NOMO-1 treated with dmso at 0.1 percent for 144 hours (cell line): ENCODE measurements around the gene TANGO2.

ENCODE experiments used
- DNase-seq: peaks from one replicate; lab custom pipeline; 2025; ENCODE audit not compliant: unreplicated experiment; lab: John Stamatoyannopoulos, UW

The TANGO2 gene

GRCh38 chr22:19982991-19983578, 37.8 kb upstream of the TANGO2 start:
- DNase-seq, result no peak

DNA sequence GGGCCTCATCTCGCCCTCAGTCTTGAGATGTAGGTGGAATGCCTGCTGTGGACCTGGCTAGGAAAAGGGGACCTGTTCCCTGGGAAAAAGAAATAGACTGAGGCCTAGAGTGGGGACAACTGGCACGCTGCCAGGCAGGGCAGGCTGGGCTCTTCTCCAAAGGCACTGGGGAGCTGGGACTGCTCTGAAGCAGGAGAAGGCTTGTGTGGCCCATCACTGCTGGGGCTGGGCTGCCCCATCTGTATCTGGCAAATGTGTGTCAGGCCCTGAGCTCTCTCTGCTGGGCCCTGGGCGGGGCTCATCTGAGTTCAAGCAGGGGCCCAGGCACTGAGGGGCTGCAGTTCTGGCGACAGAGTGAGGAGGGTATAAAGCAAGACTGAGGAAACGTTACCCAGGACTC, 37.2 kb upstream of the TANGO2 start:
- no peak for DNase-seq

- DNase-seq, result no peak
Observed at GRCh38 chr22:19984201-19984753, 36.6 kb upstream of the TANGO2 start.

- no peak for DNase-seq
Observed at GRCh38 chr22:19984851-19985811, 35.8 kb upstream of the TANGO2 start.

DNA sequence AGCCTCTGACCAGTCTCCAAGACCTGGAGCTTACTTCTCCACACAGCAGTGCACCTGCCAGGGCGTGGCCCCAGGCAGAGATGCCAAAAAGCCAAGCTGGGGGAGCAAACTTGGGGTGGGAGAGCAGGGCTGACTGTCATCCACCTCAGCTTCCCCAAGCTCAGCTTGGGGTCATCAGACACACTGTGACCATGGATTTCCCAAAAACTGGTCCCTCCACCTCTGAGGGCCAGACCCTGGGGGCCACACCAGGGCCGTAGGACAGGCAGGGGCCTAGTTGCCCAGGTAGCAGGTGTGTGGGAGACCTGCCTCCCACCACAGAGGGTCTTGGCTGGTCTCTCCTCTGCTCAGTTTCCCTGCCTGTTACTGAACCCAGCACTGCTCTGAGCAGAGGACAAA, 34.9 kb upstream of the TANGO2 start:
- no peak for DNase-seq

- DNase-seq, result peak; percentile 16
Observed at GRCh38 chr22:19986410-19987341, 34.2 kb upstream of the TANGO2 start.

DNA sequence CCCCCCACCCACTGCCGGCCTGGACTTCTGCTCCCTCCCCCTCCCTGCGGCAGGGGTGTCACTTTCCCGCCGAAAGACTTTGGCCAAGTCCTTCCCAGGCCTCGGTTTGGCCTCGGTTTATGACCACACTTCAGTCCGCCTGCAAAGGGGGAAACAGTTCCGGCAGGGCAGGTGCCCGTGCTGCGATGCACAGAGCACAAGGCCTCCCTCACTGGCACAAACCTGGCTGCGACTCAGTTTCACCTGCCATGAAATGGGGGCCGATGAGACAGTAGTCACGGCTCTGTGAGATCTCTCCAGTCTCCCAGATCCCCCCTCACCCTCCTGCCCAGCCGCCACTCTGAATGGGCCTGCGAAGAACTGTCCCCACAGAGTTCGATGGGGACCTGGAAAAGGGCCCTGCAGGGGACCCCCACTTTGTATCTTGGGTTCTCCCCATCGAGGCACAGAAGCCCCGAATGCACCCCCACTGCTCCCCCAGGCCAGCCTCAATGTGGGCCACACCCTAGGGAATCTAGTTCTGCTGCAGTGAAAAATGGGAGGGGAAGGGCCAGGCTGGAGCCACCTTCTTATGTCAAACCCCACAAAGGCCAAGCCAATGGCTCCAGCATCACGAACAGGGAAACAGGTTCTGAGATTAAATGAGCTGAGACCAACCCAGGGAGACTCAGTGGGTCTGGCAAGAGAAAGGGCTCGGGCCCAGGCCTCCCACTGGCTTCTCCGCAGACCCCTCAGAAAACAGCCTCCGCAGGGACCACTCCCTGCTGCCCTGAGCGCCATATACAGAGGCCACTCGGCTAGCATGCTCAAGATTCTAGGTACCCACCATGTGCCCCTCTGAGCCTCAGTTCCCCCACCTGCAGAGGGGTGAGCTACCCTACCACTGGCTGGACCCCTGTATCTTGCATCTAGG, 33.3 kb upstream of the TANGO2 start:
- no peak for DNase-seq

DNA sequence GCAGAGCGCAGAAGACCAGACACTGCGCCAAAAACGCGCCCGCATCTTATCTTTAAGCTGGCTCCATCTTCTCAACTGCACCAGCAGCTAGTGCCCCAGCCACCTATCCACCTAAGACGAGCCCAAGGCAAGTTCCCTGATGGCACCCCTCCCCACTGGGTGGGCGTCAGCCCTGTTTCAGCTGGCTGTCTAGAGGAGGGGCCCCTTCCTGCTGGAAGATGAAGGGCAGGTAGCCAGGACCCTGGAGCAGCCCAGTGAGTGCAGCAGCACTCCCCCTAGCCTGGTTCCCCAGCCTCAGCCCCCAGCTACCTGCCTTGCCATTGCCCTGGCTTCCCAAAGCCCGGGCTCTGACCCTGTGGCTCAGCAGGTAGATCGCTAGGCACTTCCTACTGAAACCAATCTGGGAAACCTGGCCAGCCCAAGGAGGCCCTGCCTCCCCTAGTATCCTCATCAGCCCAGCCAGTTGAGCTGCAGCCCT, 32.5 kb upstream of the TANGO2 start:
- DNase-seq, result no peak

DNA sequence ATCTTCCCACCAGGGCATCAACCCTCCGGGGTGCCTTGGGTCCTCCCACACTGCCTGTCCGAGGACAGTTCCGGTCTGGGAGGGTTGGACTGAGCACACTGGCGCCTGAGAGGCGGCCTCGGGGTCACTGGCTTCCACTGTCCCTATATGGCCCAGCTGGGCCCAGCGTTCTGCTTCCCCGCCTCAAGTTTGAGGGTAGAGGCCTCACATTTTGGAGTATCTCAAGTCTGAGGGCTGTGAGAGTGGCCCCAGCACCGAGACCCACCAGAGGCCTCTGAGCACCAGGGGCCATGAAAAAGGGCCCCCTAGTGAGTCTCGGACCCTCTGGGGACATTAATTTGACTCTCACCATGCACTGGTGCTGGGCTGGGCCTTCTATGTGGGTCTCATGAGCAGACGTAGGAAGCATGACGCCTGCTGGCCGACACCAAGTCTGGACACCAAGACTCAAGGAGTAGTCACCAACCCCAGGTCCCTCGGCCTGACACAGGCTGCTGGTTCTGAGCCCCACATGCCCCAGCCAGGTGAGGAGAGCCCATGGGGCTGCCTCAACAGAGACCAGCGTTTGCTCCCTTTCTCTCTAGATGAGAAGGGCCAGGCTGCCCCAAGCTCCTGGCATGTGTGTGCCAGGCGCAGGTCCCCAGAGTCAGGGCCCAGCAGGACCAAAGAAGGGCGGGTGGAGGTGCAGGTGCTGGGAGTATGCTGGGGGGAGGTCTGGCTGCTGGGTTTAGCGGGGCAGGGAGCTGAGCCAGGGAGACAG, 31.8 kb upstream of the TANGO2 start:
- no peak for DNase-seq

- no peak for DNase-seq
Observed at GRCh38 chr22:19989725-19990067, 31.2 kb upstream of the TANGO2 start.

DNA sequence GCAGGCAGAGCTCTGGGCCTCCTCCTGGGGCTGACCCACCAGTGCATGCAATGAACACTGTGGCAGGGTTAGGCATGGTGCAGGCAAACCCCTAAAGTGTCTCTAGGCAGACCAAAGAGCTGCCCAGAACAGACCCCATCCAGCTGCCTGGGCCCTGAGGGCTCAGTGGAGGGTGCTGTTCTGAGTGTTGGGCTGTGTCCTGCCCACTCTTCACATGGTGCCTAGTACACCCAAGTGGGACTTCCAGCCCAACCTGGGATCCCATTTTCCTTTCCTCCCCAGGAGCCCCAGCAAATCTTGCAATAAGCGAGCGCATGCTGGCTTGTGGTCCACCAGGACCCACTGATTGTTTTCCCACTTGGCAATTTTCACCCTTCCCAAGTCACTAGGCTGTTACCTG, 30.7 kb upstream of the TANGO2 start:
- no peak for DNase-seq

DNA sequence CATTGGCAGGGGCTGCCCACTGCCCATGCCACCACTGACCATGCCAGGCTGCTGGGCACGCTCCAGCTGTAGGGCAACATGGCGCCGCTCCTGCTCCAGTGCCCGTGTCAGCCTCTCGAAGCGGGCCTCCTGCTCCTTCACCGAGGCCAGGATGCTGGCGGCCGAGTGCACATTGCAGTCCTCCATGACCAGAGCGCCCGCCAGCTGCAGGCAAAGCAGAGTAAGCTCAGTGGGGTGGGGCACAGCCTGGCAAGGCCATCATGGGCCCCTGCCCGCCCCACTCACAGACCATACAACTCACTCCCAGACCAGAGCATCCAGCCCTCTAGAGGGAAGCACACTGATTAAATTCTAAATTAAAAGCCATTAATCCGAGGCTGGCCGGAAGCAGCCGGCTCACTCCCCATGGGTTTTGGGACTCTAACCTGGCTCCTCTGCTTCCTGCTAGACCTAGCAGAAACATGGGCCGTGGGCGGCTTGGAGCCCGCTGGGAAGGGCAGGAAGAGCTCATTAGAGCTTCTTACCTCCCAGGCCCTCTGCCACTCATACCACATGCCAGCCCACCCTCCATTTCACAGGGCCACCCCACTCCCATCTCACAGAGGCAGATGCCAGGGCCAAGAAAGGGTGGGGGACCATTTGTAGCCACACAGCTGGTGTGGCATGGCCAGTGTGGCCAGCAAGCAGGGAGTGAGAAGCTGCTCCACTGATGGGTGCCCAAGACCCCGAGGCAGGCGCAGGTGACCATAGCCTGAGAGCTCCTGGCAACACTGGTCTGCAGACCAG, 30.1 kb upstream of the TANGO2 start:
- no peak for DNase-seq

- no peak for DNase-seq
Observed at GRCh38 chr22:19991395-19991644, 29.6 kb upstream of the TANGO2 start.

GRCh38 chr22:19991645-19992451, 29.1 kb upstream of the TANGO2 start:
- DNase-seq, result no peak

DNA sequence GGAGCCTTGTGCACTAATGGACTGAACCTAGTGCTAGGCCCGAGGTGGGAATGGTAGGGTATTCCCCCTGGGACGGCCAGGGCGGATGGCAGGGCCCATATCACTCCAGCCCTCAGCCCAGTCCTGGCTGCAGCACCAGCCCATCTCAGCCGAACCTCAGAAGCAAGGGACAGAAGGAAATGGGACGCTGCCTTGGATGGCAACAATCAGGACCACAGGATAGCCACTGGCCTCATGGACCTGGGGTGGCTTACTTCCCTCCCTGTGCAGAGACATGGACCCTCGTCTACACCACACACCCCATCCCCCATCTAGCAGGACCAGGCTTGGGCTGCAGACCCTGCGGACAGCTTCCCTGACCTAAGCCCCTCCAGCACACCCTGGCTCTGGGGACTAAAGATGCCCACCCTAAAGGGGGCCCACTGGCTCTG, 28.4 kb upstream of the TANGO2 start:
- DNase-seq, result no peak

DNA sequence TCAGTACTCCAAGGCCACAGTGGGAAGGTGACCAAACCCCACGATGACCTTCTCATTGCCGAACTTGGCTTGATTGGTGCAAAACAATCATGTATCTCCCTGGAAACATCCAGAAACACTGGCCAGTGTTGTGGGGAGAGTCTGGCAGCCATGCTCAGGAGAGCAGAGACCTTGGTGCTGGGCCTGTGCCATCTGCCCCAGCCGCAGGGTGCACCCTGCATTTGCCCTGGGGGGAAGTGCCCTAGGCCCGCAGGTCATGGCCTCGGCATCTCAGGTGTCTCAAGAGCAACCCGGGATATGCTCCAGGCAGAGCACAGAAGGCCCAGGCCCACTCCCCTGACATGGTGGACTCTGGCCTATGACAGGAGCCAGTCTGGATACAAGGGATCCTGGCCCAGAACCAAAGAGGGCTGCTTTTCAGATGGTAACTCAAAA, 28.0 kb upstream of the TANGO2 start:
- no peak for DNase-seq

DNA sequence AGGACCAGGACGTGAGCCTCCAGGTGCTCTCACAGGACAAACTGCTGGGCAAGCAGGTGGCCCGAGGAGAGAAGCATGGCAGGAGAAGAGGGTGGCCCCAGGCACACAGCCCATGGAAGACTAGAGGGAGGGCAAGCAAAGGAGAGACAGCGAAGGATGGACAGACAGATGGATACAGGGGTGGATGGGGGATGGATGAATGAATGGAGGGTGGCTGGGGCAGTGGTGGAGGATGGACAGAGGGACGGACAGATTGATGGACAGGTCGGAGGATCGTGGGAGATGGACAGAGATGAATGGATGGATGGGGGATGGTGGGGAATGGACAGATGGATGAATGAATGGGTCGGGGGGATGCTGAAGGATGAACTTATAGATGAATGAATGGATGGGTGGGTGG, 27.0 kb upstream of the TANGO2 start:
- DNase-seq, result no peak
